22Rv1 (cell line): ENCODE data around the gene HOXB1.

Source experiments
- ZFX ChIP-seq: fragments of 450-650 bp; IDR thresholded peaks from 2 replicates; pipeline ENCODE4 v1.6.1; 2017; ENCODE audit warnings: antibody characterized with exemption, borderline replicate concordance
- TF ChIP-seq, protein P1 (sequence below): fragments of 450-650 bp; IDR thresholded peaks from 2 replicates; pipeline ENCODE4 v1.5.1; 2017; ENCODE audit warnings: mild to moderate bottlenecking

DNA sequence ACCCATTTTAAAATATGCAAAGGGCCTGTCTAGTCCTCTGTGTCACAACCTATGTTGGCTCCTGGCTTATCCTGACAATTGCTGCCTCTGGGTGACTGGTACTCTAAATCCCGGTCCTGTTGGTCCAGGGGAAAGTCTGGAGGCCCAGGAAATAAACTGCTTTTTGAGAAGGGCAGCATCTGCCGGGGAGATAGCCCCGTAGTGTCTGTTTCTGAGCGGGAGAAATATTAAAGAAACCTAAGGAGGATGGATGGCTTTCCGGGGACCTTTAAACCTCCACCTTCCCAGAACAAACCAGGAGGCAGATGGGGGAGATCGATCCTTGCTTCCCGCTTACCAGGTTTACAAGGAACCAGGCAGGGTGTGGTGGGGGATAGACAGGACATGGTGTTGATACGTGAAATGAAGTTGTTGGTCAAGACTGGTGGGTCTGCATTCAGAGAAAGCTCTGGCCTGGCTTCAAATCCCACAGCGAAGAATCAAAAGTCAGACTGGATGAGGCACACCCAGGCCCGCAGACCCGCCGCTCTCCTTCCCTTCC is 10.3 kb upstream of the HOXB1 start:
- TF ChIP-seq, protein P1, sequence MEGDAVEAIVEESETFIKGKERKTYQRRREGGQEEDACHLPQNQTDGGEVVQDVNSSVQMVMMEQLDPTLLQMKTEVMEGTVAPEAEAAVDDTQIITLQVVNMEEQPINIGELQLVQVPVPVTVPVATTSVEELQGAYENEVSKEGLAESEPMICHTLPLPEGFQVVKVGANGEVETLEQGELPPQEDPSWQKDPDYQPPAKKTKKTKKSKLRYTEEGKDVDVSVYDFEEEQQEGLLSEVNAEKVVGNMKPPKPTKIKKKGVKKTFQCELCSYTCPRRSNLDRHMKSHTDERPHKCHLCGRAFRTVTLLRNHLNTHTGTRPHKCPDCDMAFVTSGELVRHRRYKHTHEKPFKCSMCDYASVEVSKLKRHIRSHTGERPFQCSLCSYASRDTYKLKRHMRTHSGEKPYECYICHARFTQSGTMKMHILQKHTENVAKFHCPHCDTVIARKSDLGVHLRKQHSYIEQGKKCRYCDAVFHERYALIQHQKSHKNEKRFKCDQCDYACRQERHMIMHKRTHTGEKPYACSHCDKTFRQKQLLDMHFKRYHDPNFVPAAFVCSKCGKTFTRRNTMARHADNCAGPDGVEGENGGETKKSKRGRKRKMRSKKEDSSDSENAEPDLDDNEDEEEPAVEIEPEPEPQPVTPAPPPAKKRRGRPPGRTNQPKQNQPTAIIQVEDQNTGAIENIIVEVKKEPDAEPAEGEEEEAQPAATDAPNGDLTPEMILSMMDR, result no peak
- no peak for TF ChIP-seq ZFX
